Measurements from ENCODE around the gene HSF4.

HSF4 gene

GRCh38 chr16:67195676-67196075, 31.1 kb downstream of the HSF4 start:
- CTCF ChIA-PET = interaction anchor here (1.5 kb wide), 1 partner anchor 31 kb away, joined by 4 read pairs; the partner anchor contains the start of gene TMEM208

GRCh38 chr16:67196881-67197280, 32.3 kb downstream of the HSF4 start:
- ChIA-PET CTCF (interaction anchor here (1.2 to 2.2 kb wide), 4 partner anchors 11 to 30 kb away, joined by 4 to 10 read pairs (median 6); partner anchors contain the start of genes MATCAP1 and TMEM208), POLR2A (interaction anchor here (0.9 to 1.8 kb wide), 4 partner anchors 12 to 49 kb away, joined by 3 to 11 read pairs (median 3); partner anchors contain the start of gene TMEM208)
- Histone ChIP-seq H3K36me3 (ENCODE audit: control insufficient read depth in 2 of 2, insufficient read depth in 1 of 2, low read length in 2 of 2) (peaks cover 7 to 80% of the 10 kb centered on the region in 2 experiments; a peak in 2 of 3 replicates), H3K27ac (ENCODE audit: extremely low read depth, low read depth, low read length) (no peak overlapping the region), H3K9me3 (ENCODE audit: control insufficient read depth, insufficient read depth, low read depth, low read length) (no peaks in the 10 kb centered on the region), H3K4me1 (ENCODE audit: control insufficient read depth, insufficient read depth, low read length) (peaks cover 7% of the 10 kb centered on the region), H3K4me3 (ENCODE audit: low read depth, low read length) (no peak overlapping the region)
- TF ChIP-seq ZFP69B (tag by site-specific recombination; IDR thresholded peaks at IDR 0.05) (no peak), AEBP2 (tag by site-specific recombination; IDR thresholded peaks at IDR 0.05; ENCODE audit: borderline replicate concordance) (no peak), ZNF132 (tag by site-specific recombination; IDR thresholded peaks at IDR 0.05; ENCODE audit: borderline replicate concordance) (no peak), MEIS1 (CRISPR knock-in tag; IDR thresholded peaks at IDR 0.05; ENCODE audit: borderline replicate concordance) (no peak), ZNF335 (tag by site-specific recombination; conservative IDR thresholded peaks at IDR 0.05) (no peak), OSR2 (tag by site-specific recombination; IDR thresholded peaks at IDR 0.05) (no peak), OVOL3 (tag by site-specific recombination; IDR thresholded peaks at IDR 0.05) (no peak), ZNF692 (tag by site-specific recombination; IDR thresholded peaks at IDR 0.05) (no peak), PRDM4 (tag by site-specific recombination; IDR thresholded peaks at IDR 0.05) (no peak), ZNF366 (tag by site-specific recombination; conservative IDR thresholded peaks at IDR 0.05) (no peak), ZNF791 (tag by site-specific recombination; IDR thresholded peaks at IDR 0.05) (no peak), KLF16 (tag by site-specific recombination; IDR thresholded peaks at IDR 0.05) (no peak), SCRT2 (tag by site-specific recombination; IDR thresholded peaks at IDR 0.05) (no peak), ZNF580 (tag by site-specific recombination; IDR thresholded peaks at IDR 0.05) (no peak), ZNF416 (tag by site-specific recombination; IDR thresholded peaks at IDR 0.05) (no peak), GLI2 (tag by site-specific recombination; IDR thresholded peaks at IDR 0.05; ENCODE audit: borderline replicate concordance, low read depth) (no peak), ZNF354C (tag by site-specific recombination; IDR thresholded peaks at IDR 0.05; ENCODE audit: borderline replicate concordance, low read depth) (no peak), ZBTB20 (tag by site-specific recombination; IDR thresholded peaks at IDR 0.05) (no peak)

More at GRCh38 chr16:67195676-67196075, 31.1 kb downstream of the HSF4 start:
- H3K4me3 ChIP-seq (ENCODE audit: low read depth, low read length) = no peak overlapping the region
- POLR2A ChIA-PET = interaction anchor here (0.9 kb wide), 1 partner anchor 13 kb away, joined by 3 read pairs; no protein-coding TSS in a partner anchor
- peaks cover 7 to 72% of the 10 kb centered on the region in 2 experiments; a peak in 2 of 3 replicates for H3K36me3 ChIP-seq (ENCODE audit: control insufficient read depth in 2 of 2, insufficient read depth in 1 of 2, low read length in 2 of 2)
- no peaks in the 10 kb centered on the region for H3K9me3 ChIP-seq (ENCODE audit: control insufficient read depth, insufficient read depth, low read depth, low read length)
- H3K27ac ChIP-seq (ENCODE audit: extremely low read depth, low read depth, low read length) = no peak overlapping the region
- TF ChIP-seq ZNF433 (tag by site-specific recombination; IDR thresholded peaks at IDR 0.05; ENCODE audit: low read depth) (no peak), GLIS1 (tag by site-specific recombination; IDR thresholded peaks at IDR 0.05) (peak; percentile 45; the same call in 1 of the 2 replicates)
- peaks cover 7% of the 10 kb centered on the region for H3K4me1 ChIP-seq (ENCODE audit: control insufficient read depth, insufficient read depth, low read length)
